Transverse colon (tissue), 4 donors: Measurements from ENCODE around the gene ERVFRD-1.

Source experiments
- EP300 ChIP-seq: sonication (generic); formaldehyde crosslinking; IDR thresholded peaks from one replicate; pipeline ENCODE4 v1.6.1; 2017; ENCODE audit warnings: antibody characterized with exemption, low read depth
- POLR2A ChIP-seq: fragments of 450-650 bp; IDR thresholded peaks from one replicate; pipeline ENCODE4 v1.6.1; 2016; ENCODE audit warnings: antibody characterized with exemption, mild to moderate bottlenecking, moderate library complexity
- POLR2AphosphoS5 ChIP-seq, 3 donors: sonication (generic); formaldehyde crosslinking; IDR thresholded peaks; one replicate each; pipeline ENCODE4 v1.6.1; 2016; ENCODE audit warnings: antibody characterized with exemption in 3 of 3
- TF ChIP-seq, protein P1 (sequence below), 5 experiments: fragments of 200-600 bp in 3 of 5; fragments of 450-650 bp in 2 of 5; sonication (generic) in 3 of 5; IDR thresholded peaks; 1 replicate in 2 of 5; 2 replicates in 3 of 5; pipeline ENCODE4 v1.5.1; 2016 to 2017; ENCODE audit warnings: antibody characterized with exemption in 5 of 5, inconsistent platforms in 3 of 5, mild to moderate bottlenecking in 2 of 5, moderate library complexity in 1 of 5

DNA sequence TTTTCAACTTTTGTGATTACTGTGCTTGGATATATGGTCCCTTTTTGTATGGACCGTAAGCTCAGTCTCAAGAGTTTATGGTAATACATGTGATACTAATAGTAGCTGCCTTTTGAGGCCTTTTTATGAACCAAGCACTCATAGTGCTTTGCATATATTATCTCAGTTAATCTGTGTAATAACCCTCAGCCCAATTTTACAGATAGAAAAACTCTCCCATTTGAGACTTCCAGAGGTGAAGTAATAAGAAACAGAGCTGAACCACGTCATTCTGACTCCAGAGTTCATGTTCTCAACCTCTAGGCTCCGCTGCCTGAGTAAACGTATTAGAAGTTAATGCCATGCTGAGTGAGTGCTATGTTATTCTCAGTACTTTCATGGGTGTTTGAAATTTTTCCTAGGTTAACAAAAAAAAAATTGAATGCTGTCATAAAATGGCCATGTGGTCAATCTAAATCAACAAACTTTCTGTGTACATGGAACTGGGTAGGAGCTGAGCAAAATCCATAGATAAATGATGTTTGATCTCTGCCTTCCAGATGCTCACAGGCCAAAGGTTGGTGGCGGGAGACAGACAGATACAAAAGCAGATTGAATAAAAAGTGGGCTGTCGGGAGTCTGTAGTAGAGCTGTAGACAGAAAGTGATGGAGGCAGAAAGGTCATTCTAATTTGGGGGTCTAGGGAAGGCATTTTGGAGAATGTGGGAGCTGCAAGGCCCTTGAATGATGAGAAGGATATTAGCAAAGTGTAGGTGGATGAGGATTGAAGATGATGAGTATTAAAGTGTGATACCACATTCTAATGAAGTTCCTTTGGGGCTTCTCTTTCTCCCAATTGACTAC, 44.8 kb downstream of the ERVFRD-1 start:
- TF ChIP-seq, protein P1, sequence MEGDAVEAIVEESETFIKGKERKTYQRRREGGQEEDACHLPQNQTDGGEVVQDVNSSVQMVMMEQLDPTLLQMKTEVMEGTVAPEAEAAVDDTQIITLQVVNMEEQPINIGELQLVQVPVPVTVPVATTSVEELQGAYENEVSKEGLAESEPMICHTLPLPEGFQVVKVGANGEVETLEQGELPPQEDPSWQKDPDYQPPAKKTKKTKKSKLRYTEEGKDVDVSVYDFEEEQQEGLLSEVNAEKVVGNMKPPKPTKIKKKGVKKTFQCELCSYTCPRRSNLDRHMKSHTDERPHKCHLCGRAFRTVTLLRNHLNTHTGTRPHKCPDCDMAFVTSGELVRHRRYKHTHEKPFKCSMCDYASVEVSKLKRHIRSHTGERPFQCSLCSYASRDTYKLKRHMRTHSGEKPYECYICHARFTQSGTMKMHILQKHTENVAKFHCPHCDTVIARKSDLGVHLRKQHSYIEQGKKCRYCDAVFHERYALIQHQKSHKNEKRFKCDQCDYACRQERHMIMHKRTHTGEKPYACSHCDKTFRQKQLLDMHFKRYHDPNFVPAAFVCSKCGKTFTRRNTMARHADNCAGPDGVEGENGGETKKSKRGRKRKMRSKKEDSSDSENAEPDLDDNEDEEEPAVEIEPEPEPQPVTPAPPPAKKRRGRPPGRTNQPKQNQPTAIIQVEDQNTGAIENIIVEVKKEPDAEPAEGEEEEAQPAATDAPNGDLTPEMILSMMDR (IDR thresholded peaks at IDR 0.05), result no peak
- no peak for TF ChIP-seq POLR2AphosphoS5 (IDR thresholded peaks at IDR 0.05)
- TF ChIP-seq POLR2A, result no peak
- no peak for TF ChIP-seq EP300
